HCT116 (cell line): ENCODE results near the gene NECAB2. TPM values are rescaled to one million over a fixed set of nuclear protein-coding genes. Genes with fewer than 3 reads are reported as not detected.

Experiments
- ATAC-seq: fragments of 200-7000 bp; cut with Tn5 transposase; 2 replicates; pipeline ENCODE4 v1.9.1; 2020; ENCODE audit warnings: mild to moderate bottlenecking, moderate library complexity
- BruUV-seq: library from RNA; stranded (reverse); fragments of 400-500 nt; replicated peaks from 2 replicates; lab custom pipeline; 2021; lab: Mats Ljungman, UMichigan
- CTCF ChIA-PET: fragments of 300-600 bp; sonication (Branson Sonifier 250); formaldehyde crosslinking; loops from one replicate; lab custom pipeline; 2021; ENCODE audit warnings: antibody characterized with exemption; lab: Charles Lee
- POLR2A ChIA-PET: fragments of 300-600, 350-600 bp; sonication (Branson Sonifier 250); formaldehyde crosslinking; loops from one replicate; lab custom pipeline; 2021; ENCODE audit warnings: antibody characterized with exemption; lab: Charles Lee
- RAD21 ChIA-PET, 2 experiments: fragments of 300-600 bp; sonication (Branson Sonifier 250); formaldehyde crosslinking; loops; one replicate each; lab custom pipeline; 2023; ENCODE audit warnings: low total read pairs in 2 of 2; ENCODE audit not compliant: uncharacterized antibody in 2 of 2, unreplicated experiment in 2 of 2, low non-redundant PET in 1 of 2; lab: Charles Lee
- DNase-seq: peaks from one replicate; pipeline ENCODE4 v3.0.0-alpha.2; 2010; ENCODE audit warnings: low read depth, low spot score
- H2AFZ ChIP-seq: fragments of 200-600 bp; shearing (Covaris generic), sonication (generic); 2 replicates; pipeline ENCODE4 v1.6.1; 2017; ENCODE audit warnings: low read depth, mixed run types, mixed read lengths, antibody characterized with exemption, low read length; ENCODE audit not compliant: poor library complexity, severe bottlenecking
- H3K27ac ChIP-seq: 2 replicates; pipeline ENCODE4 v1.5.1; 2012; ENCODE audit warnings: low read depth, low read length
- H3K27me3 ChIP-seq: fragments of 200-600 bp; sonication (generic); 2 replicates; pipeline ENCODE4 v1.6.1; 2016; ENCODE audit warnings: mixed run types, low read length, mixed read lengths; ENCODE audit not compliant: insufficient read depth
- H3K36me3 ChIP-seq, 2 experiments: fragments of 200-500 bp in 1 of 2; fragments of 200-600 bp in 1 of 2; sonication (Bioruptor generic) in 1 of 2; sonication (generic) in 1 of 2; 2 replicates each; pipeline versions ENCODE4 v1.5.1 to v1.6.1; 2014 to 2016; ENCODE audit warnings: low read length in 2 of 2, inconsistent platforms in 1 of 2, mixed read lengths in 1 of 2, mixed run types in 1 of 2; ENCODE audit not compliant: insufficient read depth in 2 of 2, control insufficient read depth in 1 of 2
- H3K4me1 ChIP-seq, 2 experiments: fragments of 200-600 bp in 1 of 2; sonication (generic) in 1 of 2; 2 replicates each; pipeline versions ENCODE4 v1.5.1 to v1.6.1; 2012 to 2017; ENCODE audit warnings: low read length in 2 of 2, inconsistent platforms in 1 of 2, mild to moderate bottlenecking in 1 of 2, mixed read lengths in 1 of 2, mixed run types in 1 of 2, moderate library complexity in 1 of 2; ENCODE audit not compliant: insufficient read depth in 2 of 2, control insufficient read depth in 1 of 2
- H3K4me2 ChIP-seq: fragments of 200-600 bp; sonication (generic); 2 replicates; pipeline ENCODE4 v1.6.1; 2017; ENCODE audit warnings: mixed run types, low read length, mixed read lengths
- H3K4me3 ChIP-seq, 2 experiments: fragments of 200-600 bp in 1 of 2; sonication (generic) in 1 of 2; replicated peaks in 1 of 2; 2 replicates each; pipeline ENCODE4 v1.5.1; 2011 to 2016; ENCODE audit warnings: low read length in 2 of 2, control low read depth in 1 of 2, low read depth in 1 of 2, mild to moderate bottlenecking in 1 of 2, mixed read lengths in 1 of 2, mixed run types in 1 of 2
- H3K79me2 ChIP-seq: fragments of 200-600 bp; sonication (generic); 2 replicates; pipeline ENCODE4 v1.6.1; 2017; ENCODE audit warnings: mild to moderate bottlenecking, mixed run types, low read length, moderate library complexity, mixed read lengths; ENCODE audit not compliant: insufficient read depth
- H3K9ac ChIP-seq: fragments of 200-600 bp; sonication (generic); 2 replicates; pipeline ENCODE4 v1.6.1; 2016; ENCODE audit warnings: low read length, mixed read lengths
- H3K9me2 ChIP-seq: fragments of 200-600 bp; sonication (generic), shearing (Covaris generic); 2 replicates; pipeline ENCODE4 v1.6.1; 2017; ENCODE audit warnings: mixed run types, mild to moderate bottlenecking, moderate library complexity; ENCODE audit not compliant: insufficient read depth
- H3K9me3 ChIP-seq, 2 experiments: fragments of 200-500 bp in 1 of 2; fragments of 200-600 bp in 1 of 2; sonication (Bioruptor generic) in 1 of 2; sonication (generic) in 1 of 2; 2 replicates each; pipeline ENCODE4 v1.6.1; 2014 to 2017; ENCODE audit warnings: low read length in 2 of 2, mixed read lengths in 2 of 2, inconsistent platforms in 1 of 2, low read depth in 1 of 2, mild to moderate bottlenecking in 1 of 2, mixed run types in 1 of 2, moderate library complexity in 1 of 2; ENCODE audit not compliant: control insufficient read depth in 1 of 2, insufficient read depth in 1 of 2
- H4K20me1 ChIP-seq: fragments of 200-600 bp; sonication (generic), shearing (Covaris generic); 2 replicates; pipeline ENCODE4 v1.6.1; 2017; ENCODE audit warnings: mixed run types, mild to moderate bottlenecking, moderate library complexity; ENCODE audit not compliant: insufficient read depth
- CBX3 ChIP-seq: IDR thresholded peaks from 2 replicates; pipeline ENCODE4 v1.6.1; 2012; ENCODE audit warnings: low read depth
- ELF1 ChIP-seq: IDR thresholded peaks from 2 replicates; pipeline ENCODE4 v1.6.1; 2012; ENCODE audit warnings: low read depth, borderline replicate concordance
- EZH2 ChIP-seq: fragments of 200-600 bp; sonication (generic); IDR thresholded peaks from 2 replicates; pipeline ENCODE4 v1.6.1; 2017; ENCODE audit warnings: antibody characterized with exemption, mixed run types
- JUND ChIP-seq: IDR thresholded peaks from 2 replicates; pipeline ENCODE4 v1.6.1; 2012
- POLR2AphosphoS5 ChIP-seq: IDR thresholded peaks from 2 replicates; pipeline ENCODE4 v1.6.1; 2011; ENCODE audit warnings: mild to moderate bottlenecking, low read depth, low read length, moderate library complexity
- RAD21 ChIP-seq: IDR thresholded peaks from 2 replicates; pipeline ENCODE4 v1.6.1; 2012; ENCODE audit warnings: low read depth, mild to moderate bottlenecking
- REST ChIP-seq: IDR thresholded peaks from 2 replicates; pipeline ENCODE4 v1.6.1; 2012; ENCODE audit warnings: low read depth
- SIN3A ChIP-seq: IDR thresholded peaks from 2 replicates; pipeline ENCODE4 v1.6.1; 2012; ENCODE audit warnings: low read depth
- YY1 ChIP-seq: IDR thresholded peaks from 2 replicates; pipeline ENCODE4 v1.6.1; 2011; ENCODE audit warnings: low read length, low read depth, moderate library complexity, mild to moderate bottlenecking; ENCODE audit not compliant: insufficient replicate concordance; ENCODE audit errors: extremely low read depth
- ZFX ChIP-seq: fragments of 450-650 bp; IDR thresholded peaks from 2 replicates; pipeline ENCODE4 v1.6.1; 2017
- ZNF274 ChIP-seq: fragments of 200-500 bp; sonication (Bioruptor generic); IDR thresholded peaks from 2 replicates; pipeline ENCODE4 v1.6.1; 2014; ENCODE audit warnings: mild to moderate bottlenecking, low read depth, low read length, inconsistent platforms
- intact Hi-C: fragments of 100-400 bp; cut with micrococcal nuclease; formaldehyde crosslinking; loops from 2 replicates; pipeline ENCODE4 v1.10.0; 2022
- total RNA-seq: library from RNA; stranded (reverse); gene quantifications from one replicate; pipeline ENCODE4 v1.2.1, GENCODE V29; 2021; ENCODE audit not compliant: unreplicated experiment
- TF ChIP-seq, protein P1 (sequence below): IDR thresholded peaks from 2 replicates; pipeline ENCODE4 v1.6.1; 2012

The NECAB2 gene
- total RNA-seq, 1 experiment from 2014 or later, result 0.61 TPM

DNA sequence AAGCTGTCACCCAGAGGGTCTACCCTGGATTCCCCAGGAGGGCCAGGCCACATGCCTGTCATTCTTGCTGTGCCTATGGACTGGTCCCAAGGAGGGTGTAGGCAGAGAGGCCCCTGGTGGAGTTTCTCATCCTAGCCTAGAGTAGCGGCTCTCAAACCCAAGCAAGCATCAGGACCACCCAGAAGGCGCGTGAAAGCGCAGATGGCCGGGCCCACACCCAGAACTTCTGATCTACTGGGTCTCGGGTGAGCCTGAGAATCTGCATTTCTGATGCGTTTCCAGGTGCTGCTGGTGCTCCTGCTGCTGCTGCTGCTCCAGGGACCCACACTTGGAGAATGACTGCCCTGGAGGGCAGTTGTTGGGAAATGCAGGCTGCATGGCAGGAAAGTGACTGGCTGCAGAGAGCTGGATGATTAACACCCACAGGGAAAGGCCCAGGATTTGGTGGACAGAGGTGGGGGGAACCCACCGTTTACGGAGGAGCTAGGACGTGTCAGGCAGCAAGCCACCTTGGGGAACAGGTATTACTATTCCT, 24.5 kb upstream of the NECAB2 start:
- POLR2A ChIA-PET, result no interaction called here
- no peaks in the 10 kb centered on the region for H4K20me1 ChIP-seq
- H3K27me3 ChIP-seq, result no peaks in the 10 kb centered on the region
- H3K4me2 ChIP-seq, result no peak overlapping the region
- intact Hi-C loops, result no loop called here
- no peaks in the 10 kb centered on the region for H3K79me2 ChIP-seq
- no peak overlapping the region for H3K4me3 ChIP-seq
- BruUV-seq, result no TSS peak
- H3K4me1 ChIP-seq, result peaks cover 0 to 5% of the 10 kb centered on the region in 2 experiments; a peak in 1 of 4 replicates
- TF ChIP-seq JUND, result no peak
- TF ChIP-seq, protein P1, sequence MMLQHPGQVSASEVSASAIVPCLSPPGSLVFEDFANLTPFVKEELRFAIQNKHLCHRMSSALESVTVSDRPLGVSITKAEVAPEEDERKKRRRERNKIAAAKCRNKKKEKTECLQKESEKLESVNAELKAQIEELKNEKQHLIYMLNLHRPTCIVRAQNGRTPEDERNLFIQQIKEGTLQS, result no peak
- H3K9ac ChIP-seq, result no peak overlapping the region
- no peak for DNase-seq
- no peak for ATAC-seq
- H3K27ac ChIP-seq, result no peak overlapping the region
- H3K36me3 ChIP-seq, result no peaks in the 10 kb centered on the region
- no peaks in the 10 kb centered on the region for H3K9me3 ChIP-seq
- no peak overlapping the region for H2AFZ ChIP-seq
- CTCF ChIA-PET, result no interaction called here
- RAD21 ChIA-PET, result interaction anchor here in 1 of 2 experiments (0.6 kb wide), 1 partner anchor 55 kb away, joined by 8 read pairs; no protein-coding TSS in a partner anchor
- no peaks in the 10 kb centered on the region for H3K9me2 ChIP-seq

GRCh38 chr16:83945587-83945986, 22.5 kb upstream of the NECAB2 start:
- H3K9ac ChIP-seq, result no peak overlapping the region
- no peaks in the 10 kb centered on the region for H3K4me1 ChIP-seq
- no peaks in the 10 kb centered on the region for H3K36me3 ChIP-seq
- no peak overlapping the region for H3K4me3 ChIP-seq
- POLR2A ChIA-PET, result no interaction called here
- no peaks in the 10 kb centered on the region for H3K79me2 ChIP-seq
- no peak overlapping the region for H3K4me2 ChIP-seq
- no peaks in the 10 kb centered on the region for H4K20me1 ChIP-seq
- CTCF ChIA-PET, result no interaction called here
- DNase-seq, result no peak
- no TSS peak for BruUV-seq
- no peaks in the 10 kb centered on the region for H3K9me2 ChIP-seq
- no peak for TF ChIP-seq ELF1
- no peak for TF ChIP-seq EZH2
- no peak for TF ChIP-seq ZNF274
- TF ChIP-seq YY1, result no peak
- TF ChIP-seq ZFX, result no peak
- TF ChIP-seq REST, result no peak
- TF ChIP-seq POLR2AphosphoS5, result no peak
- no peak for TF ChIP-seq SIN3A
- no peak for TF ChIP-seq RAD21
- TF ChIP-seq CBX3, result no peak
- RAD21 ChIA-PET, result no interaction called here
- no peak for ATAC-seq
- intact Hi-C loops, result no loop called here
- no peaks in the 10 kb centered on the region for H3K9me3 ChIP-seq
- H2AFZ ChIP-seq, result no peak overlapping the region
- H3K27me3 ChIP-seq, result no peaks in the 10 kb centered on the region
- no peak overlapping the region for H3K27ac ChIP-seq
